GM12892 (cell line): Measurements from ENCODE around the gene ERBB2.
"Not testable (repeated sequence)": the region's sequence is repeated elsewhere in the genome, so short reads cannot be mapped to it uniquely, and the experiment has no call there.

Experiments
- DNase-seq: peaks from one replicate; pipeline ENCODE4 v3.0.0; 2011; ENCODE audit not compliant: insufficient read length
- FAIRE-seq: peaks from 2 replicates; lab custom pipeline; 2011; peaks lifted over from hg19 to GRCh38; lab: Jason Lieb, UNC
- POLR2A ChIP-seq: IDR thresholded peaks from 2 replicates; pipeline ENCODE4 v1.6.1; 2011; ENCODE audit warnings: low read depth, low read length, control low read depth
- POLR2AphosphoS5 ChIP-seq: IDR thresholded peaks from 2 replicates; pipeline ENCODE4 v1.6.1; 2011; ENCODE audit warnings: low read depth, low read length, control low read depth
- TAF1 ChIP-seq: IDR thresholded peaks from 2 replicates; pipeline ENCODE4 v1.6.1; 2011; ENCODE audit warnings: low read depth, mild to moderate bottlenecking, control low read depth, low read length, borderline replicate concordance

ERBB2 gene

DNA sequence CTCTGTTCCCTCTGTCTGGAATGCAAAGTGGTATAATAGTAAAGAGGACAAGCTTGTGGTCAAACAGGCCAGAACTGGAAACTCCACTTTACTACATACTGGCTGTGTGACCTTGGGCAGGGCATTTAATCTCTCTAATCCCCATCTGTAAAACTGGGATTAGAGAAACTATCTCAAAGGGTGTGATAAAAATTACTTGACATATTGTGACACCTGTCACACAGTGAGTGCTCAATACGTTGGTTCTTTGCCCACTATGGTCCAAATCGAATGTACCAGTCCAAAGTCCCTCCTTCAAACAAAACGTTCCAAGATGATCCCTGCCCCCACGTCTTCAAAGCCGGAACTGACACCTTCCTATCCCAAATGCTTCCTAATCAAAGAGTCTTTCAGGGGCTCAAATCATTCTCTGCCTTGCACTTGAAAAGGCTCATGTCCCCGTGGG lies 12.7 kb upstream of the ERBB2 start:
- DNase-seq (no peak), FAIRE-seq (no peak)
- TF ChIP-seq TAF1 (no peak), POLR2AphosphoS5 (no peak)

DNA sequence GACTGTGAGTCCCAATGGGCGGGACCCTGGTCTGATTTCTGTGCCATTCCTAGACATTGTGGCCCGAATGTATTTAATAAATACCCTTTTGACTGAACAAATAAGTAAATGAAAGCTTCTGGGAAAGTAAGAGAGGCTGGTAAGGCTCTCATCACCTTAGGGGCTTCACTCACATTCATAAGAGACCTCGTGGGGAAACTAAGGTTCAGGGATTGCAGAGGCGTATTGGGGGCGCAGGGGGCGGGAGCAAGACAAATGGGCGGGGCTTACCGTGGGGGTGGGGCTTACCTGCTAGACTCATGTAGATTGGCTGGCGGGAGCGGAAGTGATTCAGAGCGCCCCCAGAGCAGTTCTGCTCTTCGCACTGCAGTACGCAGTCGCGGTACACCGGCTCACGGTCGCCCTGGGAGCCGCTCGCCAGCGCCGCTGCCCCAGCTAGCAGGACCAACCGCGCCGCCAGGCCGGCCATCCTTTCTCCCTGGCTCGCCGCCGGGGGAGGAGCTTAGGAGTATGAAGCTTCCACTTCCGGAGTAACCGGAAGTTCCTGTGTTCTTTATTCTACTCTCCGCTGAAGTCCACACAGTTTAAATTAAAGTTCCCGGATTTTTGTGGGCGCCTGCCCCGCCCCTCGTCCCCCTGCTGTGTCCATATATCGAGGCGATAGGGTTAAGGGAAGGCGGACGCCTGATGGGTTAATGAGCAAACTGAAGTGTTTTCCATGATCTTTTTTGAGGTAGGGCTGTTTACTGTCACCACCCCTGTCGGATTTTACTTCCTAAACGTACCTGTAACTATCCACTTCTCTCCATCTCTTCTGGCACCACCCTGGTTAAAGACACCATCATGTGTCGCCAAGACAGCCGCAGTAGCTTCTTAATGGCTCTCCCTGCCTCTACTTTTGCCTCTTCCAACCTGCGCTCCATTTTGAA lies 12.1 kb upstream of the ERBB2 start, which contains the start of gene PGAP3:
Gene PGAP3 (minus strand): TSS at position 512 of the 929 bp plus-strand sequence. CDS start 43 bp downstream, at position 469.
- peak; percentile 90 for DNase-seq
- peak; percentile 90 for FAIRE-seq
- TF ChIP-seq POLR2AphosphoS5 = peak; percentile 63; the same call in 1 of the 2 replicates
- TF ChIP-seq TAF1 = peak; percentile 74; the same call in 1 of the 2 replicates
- TF ChIP-seq POLR2A = peak; percentile 86

DNA sequence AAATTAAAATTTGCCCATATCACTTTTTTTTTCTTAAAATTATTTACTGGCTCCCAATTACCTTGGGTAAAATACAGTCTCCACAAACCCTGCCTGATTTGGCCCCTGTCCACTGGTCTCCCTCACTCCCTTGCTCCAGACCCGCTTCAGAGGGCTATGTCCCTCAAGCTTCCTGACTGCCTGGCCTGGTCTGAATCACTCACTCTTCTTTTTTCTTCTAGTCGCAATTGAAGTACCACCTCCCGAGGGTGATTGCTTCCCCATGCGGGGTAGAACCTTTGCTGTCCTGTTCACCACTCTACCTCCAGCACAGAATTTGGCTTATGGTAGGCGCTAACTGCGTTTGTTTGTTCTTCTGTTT lies 11.4 kb upstream of the ERBB2 start:
- no peak for FAIRE-seq

DNA sequence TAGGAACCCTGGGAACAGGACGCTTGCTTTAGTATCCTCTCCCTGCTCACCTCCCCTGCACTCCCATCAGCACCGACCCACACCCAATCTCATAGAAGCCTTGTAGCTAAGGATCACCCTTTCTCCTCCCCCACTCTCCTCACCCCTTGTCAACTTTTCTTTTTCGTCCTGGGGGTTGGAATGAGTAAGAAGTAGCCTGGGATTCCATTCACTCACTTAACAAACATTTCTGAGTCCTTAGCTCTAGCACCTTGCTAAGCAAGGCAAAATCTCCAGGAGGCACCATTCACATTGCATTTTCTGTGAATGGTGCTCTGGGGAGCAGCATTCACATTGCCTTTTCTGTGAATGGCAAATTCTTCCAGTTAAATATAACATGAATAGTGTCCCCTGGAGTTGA lies 10.9 kb upstream of the ERBB2 start:
- no peak for FAIRE-seq

More for the DNA sequence above, 11.4 kb upstream of the ERBB2 start:
- no peak for TF ChIP-seq POLR2A
- TF ChIP-seq TAF1 = no peak
- no peak for TF ChIP-seq POLR2AphosphoS5
- DNase-seq = no peak

DNA sequence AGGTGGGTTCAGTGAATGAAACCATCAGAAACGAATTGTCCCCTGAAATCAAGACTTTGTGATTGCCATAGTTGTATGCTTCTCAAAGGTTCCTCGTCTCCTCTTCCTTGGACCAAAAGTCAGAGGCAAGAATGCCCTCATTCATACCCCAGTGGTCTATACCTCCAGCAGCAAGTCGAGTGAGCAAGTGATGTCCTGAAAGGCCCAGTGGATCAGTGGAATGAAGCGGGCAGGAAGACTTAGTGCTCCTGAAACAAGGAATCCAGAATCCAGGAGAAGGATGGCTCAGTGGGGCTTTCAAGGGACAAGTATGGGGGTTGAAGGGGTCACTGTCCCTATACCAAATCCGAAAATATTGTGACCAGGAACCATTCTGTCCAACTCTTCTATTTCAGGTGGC lies 5.3 kb upstream of the ERBB2 start:
- TF ChIP-seq POLR2AphosphoS5 (no peak), TAF1 (no peak), POLR2A (no peak)
- FAIRE-seq (no peak), DNase-seq (no peak)

More for the DNA sequence above, 10.9 kb upstream of the ERBB2 start:
- TF ChIP-seq POLR2A (no peak), TAF1 (no peak), POLR2AphosphoS5 (no peak)
- DNase-seq = no peak

DNA sequence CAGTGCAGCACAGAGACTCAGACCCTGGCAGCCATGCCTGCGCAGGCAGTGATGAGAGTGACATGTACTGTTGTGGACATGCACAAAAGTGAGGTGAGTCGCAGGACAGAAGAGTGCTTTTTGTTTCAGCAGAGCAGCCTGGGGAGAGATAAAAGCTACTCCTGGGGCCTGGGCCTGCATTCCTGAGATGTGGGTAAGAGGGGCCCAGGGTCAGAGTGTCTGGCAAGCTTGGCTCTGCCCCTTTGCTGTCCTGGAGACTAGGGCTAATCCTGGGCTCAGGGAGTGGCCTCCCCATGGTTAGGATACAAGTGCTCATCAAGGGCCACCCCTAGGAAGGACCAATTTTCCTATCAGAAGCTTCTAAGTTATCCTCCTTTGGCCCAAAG lies 4.8 kb upstream of the ERBB2 start:
- TF ChIP-seq TAF1 = no peak
- TF ChIP-seq POLR2A = no peak
- no peak for TF ChIP-seq POLR2AphosphoS5
- DNase-seq (no peak), FAIRE-seq (no peak)

DNA sequence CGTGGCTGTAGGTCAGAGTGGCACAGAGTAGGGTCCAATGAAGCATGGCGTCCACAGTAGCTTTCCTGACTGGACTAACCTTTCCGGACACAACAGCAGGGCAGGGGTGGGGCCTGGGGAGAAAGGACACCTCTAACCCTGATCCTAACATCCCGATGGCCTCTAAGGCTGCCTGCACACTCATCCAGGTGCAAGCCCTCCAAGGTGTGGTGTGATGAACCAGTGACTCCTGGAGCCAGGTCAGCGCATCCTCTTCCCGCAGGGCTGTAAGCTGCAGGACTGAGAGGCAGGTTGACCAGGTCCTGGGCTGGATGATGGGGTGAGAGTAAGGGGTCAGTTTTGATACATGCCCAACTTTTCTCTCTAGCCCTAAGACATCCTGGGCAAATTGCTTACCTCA lies 3.1 kb upstream of the ERBB2 start:
- TF ChIP-seq POLR2A (no peak), POLR2AphosphoS5 (no peak), TAF1 (no peak)

DNA sequence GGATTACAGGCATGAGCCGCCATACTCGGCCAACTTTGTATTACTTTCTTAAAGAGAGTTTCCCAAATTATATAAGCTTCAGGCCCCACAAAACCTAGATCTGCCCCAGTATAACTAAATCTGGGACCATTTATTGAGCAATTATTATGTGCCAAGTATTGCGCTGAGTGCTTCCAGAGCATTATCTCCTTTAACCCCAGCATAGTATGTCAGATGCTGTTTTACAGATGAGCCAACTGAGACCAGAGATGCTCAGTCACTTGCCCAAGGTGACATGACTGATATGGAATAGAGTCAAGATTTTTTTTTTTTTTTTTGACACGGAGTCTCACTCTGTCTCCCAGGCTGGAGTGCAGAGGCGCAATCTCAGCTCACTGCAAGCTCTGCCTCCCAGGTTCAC lies 1.9 kb upstream of the ERBB2 start:
- TF ChIP-seq POLR2A = no peak
- TF ChIP-seq TAF1 = no peak
- no peak for TF ChIP-seq POLR2AphosphoS5
- DNase-seq (no peak), FAIRE-seq (no peak)

More for the DNA sequence above, 3.1 kb upstream of the ERBB2 start:
- FAIRE-seq (no peak), DNase-seq (no peak)

DNA sequence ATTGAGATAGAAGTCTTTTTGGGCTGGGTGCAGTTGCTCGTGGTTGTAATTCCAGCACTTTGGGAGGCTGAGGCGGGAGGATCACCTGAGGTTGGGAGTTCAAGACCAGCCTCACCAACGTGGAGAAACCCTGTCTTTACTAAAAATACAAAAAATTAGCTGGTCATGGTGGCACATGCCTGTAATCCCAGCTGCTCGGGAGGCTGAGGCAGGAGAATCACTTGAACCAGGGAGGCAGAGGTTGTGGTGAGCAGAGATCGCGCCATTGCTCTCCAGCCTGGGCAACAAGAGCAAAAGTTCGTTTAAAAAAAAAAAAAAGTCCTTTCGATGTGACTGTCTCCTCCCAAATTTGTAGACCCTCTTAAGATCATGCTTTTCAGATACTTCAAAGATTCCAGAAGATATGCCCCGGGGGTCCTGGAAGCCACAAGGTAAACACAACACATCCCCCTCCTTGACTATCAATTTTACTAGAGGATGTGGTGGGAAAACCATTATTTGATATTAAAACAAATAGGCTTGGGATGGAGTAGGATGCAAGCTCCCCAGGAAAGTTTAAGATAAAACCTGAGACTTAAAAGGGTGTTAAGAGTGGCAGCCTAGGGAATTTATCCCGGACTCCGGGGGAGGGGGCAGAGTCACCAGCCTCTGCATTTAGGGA lies 577 bp upstream of the ERBB2 start:
- DNase-seq, FAIRE-seq: not testable (repeated sequence)

DNA sequence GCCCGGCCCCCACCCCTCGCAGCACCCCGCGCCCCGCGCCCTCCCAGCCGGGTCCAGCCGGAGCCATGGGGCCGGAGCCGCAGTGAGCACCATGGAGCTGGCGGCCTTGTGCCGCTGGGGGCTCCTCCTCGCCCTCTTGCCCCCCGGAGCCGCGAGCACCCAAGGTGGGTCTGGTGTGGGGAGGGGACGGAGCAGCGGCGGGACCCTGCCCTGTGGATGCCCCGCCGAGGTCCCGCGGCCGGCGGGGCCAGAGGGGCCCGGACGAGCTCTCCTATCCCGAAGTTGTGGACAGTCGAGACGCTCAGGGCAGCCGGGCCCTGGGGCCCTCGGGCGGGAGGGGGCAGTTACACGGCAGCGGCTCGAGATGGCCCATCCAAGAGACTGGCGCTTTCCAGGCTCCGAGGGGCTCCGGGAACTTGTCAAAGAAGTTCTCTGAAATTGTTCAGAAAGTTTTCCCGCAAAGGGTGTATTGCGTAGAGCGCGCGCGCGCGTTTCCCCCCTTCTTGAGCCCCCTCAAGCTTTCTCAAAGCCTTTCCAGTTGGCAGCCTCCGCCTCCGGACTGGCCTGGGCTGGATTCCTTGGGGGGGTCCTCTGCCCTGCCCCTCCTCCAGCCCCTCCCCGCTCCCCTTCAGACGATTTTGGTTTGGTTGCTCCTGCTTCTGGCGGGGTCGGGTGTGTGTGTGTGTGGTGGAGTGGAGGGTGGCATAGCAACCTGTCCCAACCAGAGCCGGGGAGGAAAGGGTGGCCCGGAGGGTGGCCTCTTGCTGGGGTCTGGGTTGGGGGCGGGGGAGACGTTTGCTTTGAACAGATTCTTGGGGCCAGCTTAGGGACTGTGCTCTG lies 504 bp downstream of the ERBB2 start:
- TF ChIP-seq POLR2A (no peak), TAF1 (no peak), POLR2AphosphoS5 (no peak)
- FAIRE-seq = no peak
- no peak for DNase-seq
